T47D (cell line): Measurements from ENCODE around the gene EXOSC7.

ENCODE experiments used
- DNase-seq, 2 experiments: peaks; one replicate each; pipeline versions ENCODE4 v3.0.0 to v3.0.0-alpha.2; 2011 to 2012; ENCODE audit warnings: low read depth in 1 of 2, low spot score in 1 of 2
- JUND ChIP-seq: IDR thresholded peaks from 2 replicates; pipeline ENCODE4 v1.6.1; 2012; ENCODE audit warnings: low read depth
- in situ Hi-C: cut with HindIII; loops from 2 replicates; pipeline ENCODE4 v1.10.0; 2016; ENCODE audit warnings: low sequenced_read_pairs, low pct_unique_long_range_greater_than_20kb

Gene EXOSC7

GRCh38 chr3:44989636-44990373 lies 13.8 kb downstream of the EXOSC7 start:
- DNase-seq: no peak
- TF ChIP-seq JUND: no peak
- in situ Hi-C loops: no loop called here

- in situ Hi-C loops: no loop called here
- no peak for DNase-seq
- TF ChIP-seq JUND: no peak
Measured at GRCh38 chr3:44991326-44991725, 15.3 kb downstream of the EXOSC7 start.

- DNase-seq: peak in 1 of 2 experiments; percentile 48
- no peak for TF ChIP-seq JUND
- in situ Hi-C loops: no loop called here
Measured at GRCh38 chr3:44992555-44993470, 16.8 kb downstream of the EXOSC7 start.

- in situ Hi-C loops: no loop called here
- no peak for TF ChIP-seq JUND
- DNase-seq: peak in 1 of 2 experiments; percentile 10
Measured at GRCh38 chr3:44993471-44994205, 17.6 kb downstream of the EXOSC7 start.

- DNase-seq: no peak
- in situ Hi-C loops: no loop called here
- TF ChIP-seq JUND: no peak
Measured at GRCh38 chr3:44995142-44995770, 19.2 kb downstream of the EXOSC7 start.

- in situ Hi-C loops: no loop called here
- TF ChIP-seq JUND: no peak
- DNase-seq: no peak
Measured at GRCh38 chr3:44996556-44996969, 20.5 kb downstream of the EXOSC7 start.

GRCh38 chr3:44999782-45000181 lies 23.7 kb downstream of the EXOSC7 start:
- DNase-seq: no peak
- in situ Hi-C loops: no loop called here
- no peak for TF ChIP-seq JUND

GRCh38 chr3:45000823-45001222 lies 24.8 kb downstream of the EXOSC7 start:
- no peak for DNase-seq
- no peak for TF ChIP-seq JUND
- in situ Hi-C loops: no loop called here

GRCh38 chr3:45001738-45002137 lies 25.7 kb downstream of the EXOSC7 start:
- DNase-seq: no peak
- in situ Hi-C loops: no loop called here
- TF ChIP-seq JUND: no peak

GRCh38 chr3:45002139-45002660 lies 26.2 kb downstream of the EXOSC7 start:
- in situ Hi-C loops: no loop called here

GRCh38 chr3:45002720-45003119 lies 26.7 kb downstream of the EXOSC7 start:
- TF ChIP-seq JUND: no peak

More at GRCh38 chr3:45002139-45002660, 26.2 kb downstream of the EXOSC7 start:
- TF ChIP-seq JUND: no peak
- no peak for DNase-seq

GRCh38 chr3:45003406-45003805 lies 27.4 kb downstream of the EXOSC7 start:
- no peak for TF ChIP-seq JUND
- no peak for DNase-seq
- in situ Hi-C loops: no loop called here

More at GRCh38 chr3:45002720-45003119, 26.7 kb downstream of the EXOSC7 start:
- in situ Hi-C loops: no loop called here
- no peak for DNase-seq
